Naive thymus-derived CD8-positive, alpha-beta T cell (primary cell): Measurements from ENCODE around the gene FAM83E. TPM values are rescaled to one million over a fixed set of nuclear protein-coding genes. Genes with fewer than 3 reads are reported as not detected.
A peak's percentile ranks its signal among the peaks of the same experiment; 100 is the strongest.

Experiments used
- ATAC-seq, 2 donors: fragments of 150-1000 bp; cut with Tn5 transposase in 1 of 2; sonication (Bioruptor Pico), chemical (Tn5 transposase) in 1 of 2; 1 replicate in 1 of 2; 2 replicates in 1 of 2; pipeline ENCODE4 v1.10.0; 2021; ENCODE audit warnings: mild to moderate bottlenecking in 2 of 2, moderate library complexity in 2 of 2
- POLR2A ChIA-PET: fragments of 350-600 bp; sonication (Branson Sonifier 250); formaldehyde crosslinking; loops from one replicate; lab custom pipeline; 2021; ENCODE audit warnings: antibody characterized with exemption; lab: Charles Lee
- DNase-seq, 10 donors: peaks; one replicate each; pipeline versions ENCODE4 v3.0.0 to v3.0.0-alpha.2; 2020 to 2022
- H3K27ac Mint-ChIP-seq, 10 donors: one replicate each; pipeline ENCODE4 v1.8.0; 2020 to 2022; ENCODE audit warnings: mild to moderate bottlenecking in 10 of 10, mixed read lengths in 10 of 10, moderate library complexity in 4 of 10, inconsistent platforms in 1 of 10
- H3K27me3 Mint-ChIP-seq, 5 donors: one replicate each; pipeline ENCODE4 v1.8.0; 2021 to 2022; ENCODE audit warnings: mixed read lengths in 5 of 5
- H3K36me3 Mint-ChIP-seq, 3 donors: one replicate each; pipeline ENCODE4 v1.8.0; 2020 to 2022; ENCODE audit warnings: mixed read lengths in 3 of 3, mild to moderate bottlenecking in 2 of 3, inconsistent platforms in 1 of 3
- H3K4me1 Mint-ChIP-seq, 4 donors: one replicate each; pipeline ENCODE4 v1.8.0; 2021 to 2022; ENCODE audit warnings: mixed read lengths in 4 of 4
- H3K4me3 Mint-ChIP-seq, 10 donors: one replicate each; pipeline ENCODE4 v1.8.0; 2020 to 2022; ENCODE audit warnings: mild to moderate bottlenecking in 10 of 10, mixed read lengths in 10 of 10, moderate library complexity in 6 of 10, inconsistent platforms in 1 of 10
- H3K9me3 Mint-ChIP-seq, 9 donors: one replicate each; pipeline ENCODE4 v1.8.0; 2020 to 2022; ENCODE audit warnings: mixed read lengths in 9 of 9, mild to moderate bottlenecking in 3 of 9, inconsistent platforms in 1 of 9, moderate library complexity in 1 of 9
- polyA plus RNA-seq, 3 donors: library from polyadenylated mRNA; unstranded; fragments of 300-500 nt; fragmentation: Illumina TruSeq; gene quantifications; one replicate each; pipeline ENCODE4 v1.2.3, GENCODE V29; 2021
- total RNA-seq, 8 experiments: library from RNA in 2 of 8; stranded (reverse) in 2 of 8; gene quantifications; one replicate each; pipeline ENCODE4 v1.2.3 and lab custom pipeline; 2021 to 2026

Gene FAM83E
- total and polyA plus RNA-seq, 5 experiments from 2014 or later: 8.0 TPM; not detected in 3

- POLR2A ChIA-PET: interaction anchor here (1.0 kb wide), 1 partner anchor 10 kb away, joined by 4 read pairs; no protein-coding TSS in a partner anchor
- peak overlapping the region in 1 of 10 donors; percentile 1 for H3K4me3 Mint-ChIP-seq
Measured at GRCh38 chr19:48650974-48651682, 36.3 kb upstream of the FAM83E start.

GRCh38 chr19:48648134-48648533 is 33.3 kb upstream of the FAM83E start:
- Mint-ChIP-seq H3K27ac (peak overlapping the region; percentile 68 to 98 (median 93)), H3K27me3 (no peaks in the 10 kb centered on the region), H3K4me3 (peak overlapping the region in 9 of 10 donors; percentile 5 to 63 (median 34)), H3K9me3 (no peaks in the 10 kb centered on the region), H3K4me1 (peaks cover 25 to 54% (median 47%) of the 10 kb centered on the region in 4 donors), H3K36me3 (no peaks in the 10 kb centered on the region)
- ATAC-seq: no peak
- DNase-seq: no peak
- POLR2A ChIA-PET: interaction anchor here (0.7 to 1.0 kb wide), 2 partner anchors 14 to 342 kb away, joined by 4 to 8 read pairs; no protein-coding TSS in a partner anchor

More at GRCh38 chr19:48650974-48651682, 36.3 kb upstream of the FAM83E start:
- Mint-ChIP-seq H3K27ac (peak overlapping the region in 6 of 10 donors; percentile 0 to 54 (median 22)), H3K9me3 (no peaks in the 10 kb centered on the region), H3K27me3 (no peaks in the 10 kb centered on the region), H3K36me3 (no peaks in the 10 kb centered on the region), H3K4me1 (peaks cover 12 to 40% (median 31%) of the 10 kb centered on the region in 4 donors)
- DNase-seq: no peak
- no peak for ATAC-seq

GRCh38 chr19:48646722-48647216 is 31.9 kb upstream of the FAM83E start:
- H3K27ac Mint-ChIP-seq: peak overlapping the region; percentile 64 to 98 (median 86)
- H3K27me3 Mint-ChIP-seq: no peaks in the 10 kb centered on the region
- H3K4me1 Mint-ChIP-seq: peaks cover 31 to 54% (median 51%) of the 10 kb centered on the region in 4 donors
- peaks cover 0 to 1% (median 0%) of the 10 kb centered on the region in 3 donors for H3K36me3 Mint-ChIP-seq
- POLR2A ChIA-PET: interaction anchor here (0.8 to 4.6 kb wide), 15 partner anchors 10 to 347 kb away, joined by 3 to 44 read pairs (median 6); partner anchors contain the start of genes DBP, GYS1, RPL18 and RUVBL2
- DNase-seq (no peak), ATAC-seq (no peak)
- H3K4me3 Mint-ChIP-seq: peak overlapping the region; percentile 43 to 99 (median 80)
- no peaks in the 10 kb centered on the region for H3K9me3 Mint-ChIP-seq

- Mint-ChIP-seq H3K27me3 (no peaks in the 10 kb centered on the region), H3K36me3 (peaks cover 0 to 2% (median 0%) of the 10 kb centered on the region in 3 donors), H3K27ac (peak within 1 kb of the TSS; percentile 82 to 98 (median 94)), H3K9me3 (no peaks in the 10 kb centered on the region), H3K4me3 (peak within 1 kb of the TSS; percentile 92 to 99 (median 94)), H3K4me1 (peaks cover 33 to 54% (median 50%) of the 10 kb centered on the region in 4 donors)
- ATAC-seq (peak; percentile 81 to 82), DNase-seq (peak; percentile 87 to 99 (median 93))
- POLR2A ChIA-PET: interaction anchor here (0.7 to 4.6 kb wide), 20 partner anchors 9 to 1204 kb away, joined by 3 to 44 read pairs (median 5); partner anchors contain the start of genes DBP, GYS1, RPL18 and RUVBL2
Measured at GRCh38 chr19:48646001-48646721, 31.3 kb upstream of the FAM83E start, which contains the start of gene CA11. CA11 (minus strand) TSS chr19:48646187; CDS start chr19:48645632, 555 bp downstream.

GRCh38 chr19:48645620-48646000 is 30.7 kb upstream of the FAM83E start:
- H3K27ac Mint-ChIP-seq: peak overlapping the region; percentile 82 to 98 (median 94)
- no peaks in the 10 kb centered on the region for H3K9me3 Mint-ChIP-seq
- peaks cover 0 to 2% (median 0%) of the 10 kb centered on the region in 3 donors for H3K36me3 Mint-ChIP-seq
- DNase-seq (no peak), ATAC-seq (no peak)
- H3K4me1 Mint-ChIP-seq: peaks cover 31 to 54% (median 48%) of the 10 kb centered on the region in 4 donors
- H3K27me3 Mint-ChIP-seq: no peaks in the 10 kb centered on the region
- peak overlapping the region; percentile 92 to 99 (median 94) for H3K4me3 Mint-ChIP-seq
- POLR2A ChIA-PET: interaction anchor here (0.6 to 4.6 kb wide), 25 partner anchors 8 to 1533 kb away, joined by 3 to 44 read pairs (median 5); partner anchors contain the start of genes DBP, FTL, GYS1 and RPL18

- peaks cover 0 to 2% (median 0%) of the 10 kb centered on the region in 3 donors for H3K36me3 Mint-ChIP-seq
- peak overlapping the region; percentile 82 to 98 (median 94) for H3K27ac Mint-ChIP-seq
- no peaks in the 10 kb centered on the region for H3K27me3 Mint-ChIP-seq
- ATAC-seq (peak; percentile 58 to 59), DNase-seq (peak; percentile 55 to 88 (median 72))
- H3K4me3 Mint-ChIP-seq: peak overlapping the region; percentile 92 to 99 (median 94)
- H3K9me3 Mint-ChIP-seq: no peaks in the 10 kb centered on the region
- peaks cover 31 to 54% (median 49%) of the 10 kb centered on the region in 4 donors for H3K4me1 Mint-ChIP-seq
- POLR2A ChIA-PET: interaction anchor here (0.6 to 4.6 kb wide), 24 partner anchors 8 to 1532 kb away, joined by 3 to 44 read pairs (median 4); partner anchors contain the start of genes DBP, FTL, GYS1 and RPL18
Measured at GRCh38 chr19:48644839-48645619, 30.2 kb upstream of the FAM83E start.

GRCh38 chr19:48644355-48644754 is 29.5 kb upstream of the FAM83E start:
- peak overlapping the region in 8 of 10 donors; percentile 68 to 98 (median 92) for H3K27ac Mint-ChIP-seq
- POLR2A ChIA-PET: interaction anchor here (1.0 to 4.6 kb wide), 8 partner anchors 7 to 321 kb away, joined by 3 to 44 read pairs (median 18); partner anchors contain the start of genes DBP, FTL, RPL18 and SPHK2
- peaks cover 0 to 2% (median 0%) of the 10 kb centered on the region in 3 donors for H3K36me3 Mint-ChIP-seq
- DNase-seq (peak in 1 of 10 donors; percentile 61), ATAC-seq (no peak)
- H3K4me1 Mint-ChIP-seq: peaks cover 33 to 56% (median 49%) of the 10 kb centered on the region in 4 donors
- H3K4me3 Mint-ChIP-seq: peak overlapping the region in 8 of 10 donors; percentile 30 to 96 (median 94)
- no peaks in the 10 kb centered on the region for H3K27me3 Mint-ChIP-seq
- H3K9me3 Mint-ChIP-seq: no peaks in the 10 kb centered on the region

- H3K27me3 Mint-ChIP-seq: no peaks in the 10 kb centered on the region
- H3K36me3 Mint-ChIP-seq: peaks cover 0 to 2% (median 0%) of the 10 kb centered on the region in 3 donors
- POLR2A ChIA-PET: interaction anchor here (0.7 to 4.6 kb wide), 4 partner anchors 9 to 319 kb away, joined by 4 to 44 read pairs (median 27); partner anchors contain the start of genes RPL18 and SPHK2
- peaks cover 41 to 63% (median 50%) of the 10 kb centered on the region in 4 donors for H3K4me1 Mint-ChIP-seq
- no peak for DNase-seq
- peaks cover 0 to 8% (median 0%) of the 10 kb centered on the region in 9 donors for H3K9me3 Mint-ChIP-seq
- H3K4me3 Mint-ChIP-seq: no peak overlapping the region
- no peak for ATAC-seq
- peak overlapping the region in 3 of 10 donors; percentile 3 to 30 (median 4) for H3K27ac Mint-ChIP-seq
Measured at GRCh38 chr19:48642862-48643261, 28.0 kb upstream of the FAM83E start.

GRCh38 chr19:48641850-48642249 is 27.0 kb upstream of the FAM83E start:
- POLR2A ChIA-PET: interaction anchor here (0.7 to 6.2 kb wide), 2 partner anchors 12 to 25 kb away, joined by 5 to 70 read pairs; partner anchors contain the start of genes FAM83E, RPL18 and SPHK2
- Mint-ChIP-seq H3K9me3 (peaks cover 0 to 8% (median 0%) of the 10 kb centered on the region in 9 donors), H3K4me1 (peaks cover 41 to 55% (median 44%) of the 10 kb centered on the region in 4 donors), H3K4me3 (no peak overlapping the region), H3K27me3 (no peaks in the 10 kb centered on the region), H3K27ac (peak overlapping the region in 2 of 10 donors; percentile 59 to 75), H3K36me3 (peaks cover 0 to 2% (median 0%) of the 10 kb centered on the region in 3 donors)
- ATAC-seq: no peak
- DNase-seq: no peak

- POLR2A ChIA-PET: interaction anchor here (0.7 to 6.2 kb wide), 3 partner anchors 11 to 242 kb away, joined by 5 to 70 read pairs (median 34); partner anchors contain the start of genes FAM83E, RPL18 and SPHK2
- Mint-ChIP-seq H3K27ac (peak overlapping the region in 9 of 10 donors; percentile 11 to 100 (median 88)), H3K9me3 (peaks cover 0 to 8% (median 0%) of the 10 kb centered on the region in 9 donors)
Measured at GRCh38 chr19:48639483-48640375, 24.9 kb upstream of the FAM83E start.

More at GRCh38 chr19:48639483-48640375, 24.9 kb upstream of the FAM83E start:
- Mint-ChIP-seq H3K4me3 (peak overlapping the region in 9 of 10 donors; percentile 8 to 96 (median 55)), H3K36me3 (peaks cover 0 to 6% (median 0%) of the 10 kb centered on the region in 3 donors), H3K4me1 (peaks cover 33 to 46% (median 38%) of the 10 kb centered on the region in 4 donors), H3K27me3 (no peaks in the 10 kb centered on the region)
- peak in 1 of 10 donors; percentile 61 for DNase-seq
- ATAC-seq: no peak
